ENCODE data around the gene TMEM204. TPM values are rescaled to one million over a fixed set of nuclear protein-coding genes. Genes with fewer than 3 reads are reported as not detected.

TMEM204 gene
- total and polyA plus RNA-seq, 3 experiments from 2014 or later: 27.1 to 68.4 (median 30.9) TPM

DNA sequence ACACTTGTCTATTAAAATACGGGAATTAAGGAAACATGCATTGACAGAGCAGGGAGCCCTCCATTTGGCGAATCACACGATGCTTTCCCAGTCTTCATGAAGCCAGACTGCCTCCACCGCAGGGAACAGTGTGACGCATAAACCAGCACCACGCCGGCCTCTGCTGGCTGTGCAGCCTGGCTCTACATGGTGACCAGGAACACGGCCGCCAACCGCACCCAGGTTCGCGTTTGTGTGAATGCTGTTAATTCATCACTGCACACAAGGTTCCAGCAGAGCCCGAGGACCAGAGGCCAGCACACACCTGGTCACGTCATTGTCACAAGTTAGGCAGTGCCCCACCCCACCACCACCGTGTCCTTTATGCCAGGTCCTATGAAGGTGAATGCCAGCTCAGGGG is 26.7 kb downstream of the TMEM204 start:
- DNase-seq: no peak
- peaks cover 5% of the 10 kb centered on the region for H3K36me3 ChIP-seq (ENCODE audit: insufficient read depth, low read length)
- no peaks in the 10 kb centered on the region for H3K9me3 ChIP-seq (ENCODE audit: low read length)
- Mint-ChIP-seq H3K4me1 (peaks cover 21 to 44% (median 29%) of the 10 kb centered on the region in 3 donors), H3K4me3 (peak overlapping the region in 3 of 7 donors; percentile 40 to 63 (median 58)), H3K27ac (peak overlapping the region in 7 of 8 donors; percentile 30 to 89 (median 77)), H3K9me3 (no peaks in the 10 kb centered on the region), H3K36me3 (peaks cover 0 to 34% (median 5%) of the 10 kb centered on the region in 3 donors), H3K27me3 (no peaks in the 10 kb centered on the region)
- ChIA-PET CTCF (interaction anchor here (1.3 to 2.2 kb wide), 2 partner anchors 18 to 27 kb away, joined by 3 to 5 read pairs; partner anchors contain the start of gene TMEM204), POLR2A (interaction anchor here (1.0 kb wide), 1 partner anchor 15 kb away, joined by 3 read pairs; no protein-coding TSS in a partner anchor)
- H3K4me3 ChIP-seq (ENCODE audit: low read length): no peak overlapping the region
- no peak overlapping the region for H3K27ac ChIP-seq (ENCODE audit: low read depth, low read length)
- H3K4me1 ChIP-seq (ENCODE audit: insufficient read depth, low read length): peaks cover 35% of the 10 kb centered on the region
- H3K27me3 ChIP-seq (ENCODE audit: insufficient read depth, low read length, poor library complexity, severe bottlenecking): no peaks in the 10 kb centered on the region

DNA sequence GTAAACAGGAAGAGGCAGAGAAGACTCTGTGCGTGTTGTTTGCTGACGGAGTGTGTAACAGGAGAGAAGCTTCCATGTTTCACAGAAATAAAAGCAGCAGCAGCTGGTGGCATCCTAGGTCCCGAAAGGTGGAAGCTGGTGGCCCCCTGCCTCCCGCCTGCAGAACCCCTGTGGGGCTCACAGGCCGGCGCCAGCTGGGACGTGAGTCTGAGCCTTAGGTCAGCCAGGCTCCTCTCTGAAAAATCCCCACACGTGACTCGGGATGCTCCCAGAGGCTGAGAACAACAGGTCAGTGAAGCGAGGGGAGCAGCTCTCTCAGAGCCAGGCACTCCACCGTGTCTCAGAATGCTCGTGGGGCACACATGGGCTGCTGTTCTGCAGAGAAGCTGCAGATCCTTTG is 27.4 kb downstream of the TMEM204 start:
- POLR2A ChIA-PET: interaction anchor here (0.7 kb wide), 1 partner anchor 11 kb away, joined by 3 read pairs; no protein-coding TSS in a partner anchor
- Histone ChIP-seq H3K27me3 (ENCODE audit: insufficient read depth, low read length, poor library complexity, severe bottlenecking) (no peaks in the 10 kb centered on the region), H3K9me3 (ENCODE audit: low read length) (no peaks in the 10 kb centered on the region), H3K4me1 (ENCODE audit: insufficient read depth, low read length) (peaks cover 35% of the 10 kb centered on the region), H3K27ac (ENCODE audit: low read depth, low read length) (no peak overlapping the region), H3K4me3 (ENCODE audit: low read length) (no peak overlapping the region), H3K36me3 (ENCODE audit: insufficient read depth, low read length) (no peaks in the 10 kb centered on the region)
- no peaks in the 10 kb centered on the region for H3K9me3 Mint-ChIP-seq
- no peak for DNase-seq
- peaks cover 0 to 27% (median 0%) of the 10 kb centered on the region in 3 donors for H3K36me3 Mint-ChIP-seq
- peaks cover 21 to 44% (median 29%) of the 10 kb centered on the region in 3 donors for H3K4me1 Mint-ChIP-seq
- no peaks in the 10 kb centered on the region for H3K27me3 Mint-ChIP-seq
- H3K27ac Mint-ChIP-seq: peak overlapping the region; percentile 35 to 77 (median 69)
- CTCF ChIA-PET: interaction anchor here (1.2 to 1.3 kb wide), 2 partner anchors 17 to 339 kb away, joined by 3 read pairs; no protein-coding TSS in a partner anchor
- peak overlapping the region in 1 of 7 donors; percentile 6 for H3K4me3 Mint-ChIP-seq

GRCh38 chr16:1561266-1561665 is 27.8 kb downstream of the TMEM204 start:
- H3K27ac ChIP-seq (ENCODE audit: low read depth, low read length): no peak overlapping the region
- POLR2A ChIA-PET: interaction anchor here (0.7 kb wide), 2 partner anchors 11 to 900 kb away, joined by 3 read pairs; no protein-coding TSS in a partner anchor
- H3K4me3 ChIP-seq (ENCODE audit: low read length): no peak overlapping the region
- Mint-ChIP-seq H3K9me3 (no peaks in the 10 kb centered on the region), H3K36me3 (peaks cover 0 to 23% (median 0%) of the 10 kb centered on the region in 3 donors), H3K4me1 (peaks cover 21 to 44% (median 29%) of the 10 kb centered on the region in 3 donors), H3K4me3 (peak overlapping the region in 1 of 7 donors; percentile 6), H3K27ac (peak overlapping the region in 6 of 8 donors; percentile 17 to 72 (median 56)), H3K27me3 (no peaks in the 10 kb centered on the region)
- peaks cover 35% of the 10 kb centered on the region for H3K4me1 ChIP-seq (ENCODE audit: insufficient read depth, low read length)
- no peak for DNase-seq
- CTCF ChIA-PET: interaction anchor here (1.2 to 1.3 kb wide), 2 partner anchors 17 to 338 kb away, joined by 3 read pairs; no protein-coding TSS in a partner anchor
- H3K36me3 ChIP-seq (ENCODE audit: insufficient read depth, low read length): no peaks in the 10 kb centered on the region
- H3K9me3 ChIP-seq (ENCODE audit: low read length): no peaks in the 10 kb centered on the region
- H3K27me3 ChIP-seq (ENCODE audit: insufficient read depth, low read length, poor library complexity, severe bottlenecking): no peaks in the 10 kb centered on the region

DNA sequence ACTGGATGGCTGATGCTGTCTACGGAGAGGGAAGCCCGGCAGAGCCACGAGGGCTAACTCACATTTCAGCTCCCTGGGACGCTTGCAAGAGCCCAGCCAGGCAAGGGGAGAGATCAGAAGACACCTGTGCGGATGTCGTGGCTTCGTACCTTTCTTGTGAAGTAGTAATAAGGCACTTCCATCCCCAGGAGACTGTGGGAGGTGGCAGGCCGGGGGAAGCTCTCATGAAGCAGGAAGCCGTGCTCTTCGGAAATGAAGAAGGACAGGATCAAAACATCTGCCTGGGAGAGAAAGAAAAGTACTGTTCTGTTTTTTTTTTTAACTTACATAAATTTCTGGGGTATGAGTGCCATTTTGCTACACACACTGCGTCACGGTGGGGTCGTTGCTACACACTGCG is 28.4 kb downstream of the TMEM204 start:
- peak overlapping the region in 2 of 8 donors; percentile 63 to 64 for H3K27ac Mint-ChIP-seq

GRCh38 chr16:1563786-1564185 is 30.3 kb downstream of the TMEM204 start:
- H3K4me3 Mint-ChIP-seq: no peak overlapping the region

More for the DNA sequence above, 28.4 kb downstream of the TMEM204 start:
- no peak for DNase-seq
- Mint-ChIP-seq H3K4me3 (peak overlapping the region in 1 of 7 donors; percentile 13), H3K27me3 (no peaks in the 10 kb centered on the region), H3K4me1 (peaks cover 21 to 44% (median 29%) of the 10 kb centered on the region in 3 donors), H3K36me3 (peaks cover 0 to 18% (median 0%) of the 10 kb centered on the region in 3 donors), H3K9me3 (no peaks in the 10 kb centered on the region)
- Histone ChIP-seq H3K27me3 (ENCODE audit: insufficient read depth, low read length, poor library complexity, severe bottlenecking) (no peaks in the 10 kb centered on the region), H3K27ac (ENCODE audit: low read depth, low read length) (no peak overlapping the region), H3K9me3 (ENCODE audit: low read length) (no peaks in the 10 kb centered on the region), H3K4me3 (ENCODE audit: low read length) (no peak overlapping the region), H3K4me1 (ENCODE audit: insufficient read depth, low read length) (peaks cover 35% of the 10 kb centered on the region), H3K36me3 (ENCODE audit: insufficient read depth, low read length) (no peaks in the 10 kb centered on the region)
- ChIA-PET CTCF (interaction anchor here (1.2 kb wide), 1 partner anchor 338 kb away, joined by 3 read pairs; no protein-coding TSS in a partner anchor), POLR2A (interaction anchor here (0.7 kb wide), 1 partner anchor 899 kb away, joined by 3 read pairs; no protein-coding TSS in a partner anchor)

GRCh38 chr16:1564325-1564724 is 30.9 kb downstream of the TMEM204 start:
- no peak overlapping the region for H3K4me3 ChIP-seq (ENCODE audit: low read length)
- H3K27me3 ChIP-seq (ENCODE audit: insufficient read depth, low read length, poor library complexity, severe bottlenecking): no peaks in the 10 kb centered on the region
- H3K9me3 Mint-ChIP-seq: no peaks in the 10 kb centered on the region
- peaks cover 0 to 1% of the 10 kb centered on the region in 2 donors for H3K27me3 Mint-ChIP-seq
- H3K36me3 Mint-ChIP-seq: no peaks in the 10 kb centered on the region
- CTCF ChIA-PET: no interaction called here
- DNase-seq: no peak
- POLR2A ChIA-PET: no interaction called here
- H3K4me1 Mint-ChIP-seq: peaks cover 14 to 29% (median 21%) of the 10 kb centered on the region in 3 donors
- H3K4me1 ChIP-seq (ENCODE audit: insufficient read depth, low read length): peaks cover 29% of the 10 kb centered on the region
- no peaks in the 10 kb centered on the region for H3K9me3 ChIP-seq (ENCODE audit: low read length)
- no peak overlapping the region for H3K27ac Mint-ChIP-seq
- H3K4me3 Mint-ChIP-seq: no peak overlapping the region
- no peak overlapping the region for H3K27ac ChIP-seq (ENCODE audit: low read depth, low read length)
- H3K36me3 ChIP-seq (ENCODE audit: insufficient read depth, low read length): no peaks in the 10 kb centered on the region

More at GRCh38 chr16:1563786-1564185, 30.3 kb downstream of the TMEM204 start:
- no peak for DNase-seq
- Mint-ChIP-seq H3K4me1 (peaks cover 19 to 35% (median 26%) of the 10 kb centered on the region in 3 donors), H3K27ac (no peak overlapping the region), H3K27me3 (peaks cover 0 to 1% of the 10 kb centered on the region in 2 donors), H3K36me3 (peaks cover 0 to 3% (median 0%) of the 10 kb centered on the region in 3 donors), H3K9me3 (no peaks in the 10 kb centered on the region)
- no peaks in the 10 kb centered on the region for H3K27me3 ChIP-seq (ENCODE audit: insufficient read depth, low read length, poor library complexity, severe bottlenecking)
- CTCF ChIA-PET: no interaction called here
- POLR2A ChIA-PET: interaction anchor here (0.7 kb wide), 1 partner anchor 39 kb away, joined by 3 read pairs; no protein-coding TSS in a partner anchor
- peaks cover 34% of the 10 kb centered on the region for H3K4me1 ChIP-seq (ENCODE audit: insufficient read depth, low read length)
- H3K36me3 ChIP-seq (ENCODE audit: insufficient read depth, low read length): no peaks in the 10 kb centered on the region
- no peaks in the 10 kb centered on the region for H3K9me3 ChIP-seq (ENCODE audit: low read length)
- no peak overlapping the region for H3K4me3 ChIP-seq (ENCODE audit: low read length)
- H3K27ac ChIP-seq (ENCODE audit: low read depth, low read length): no peak overlapping the region

- no peaks in the 10 kb centered on the region for H3K27me3 ChIP-seq (ENCODE audit: insufficient read depth, low read length, poor library complexity, severe bottlenecking)
- ChIA-PET POLR2A (no interaction called here), CTCF (no interaction called here)
- Mint-ChIP-seq H3K4me3 (no peak overlapping the region), H3K27ac (peak overlapping the region in 2 of 8 donors; percentile 23 to 93), H3K4me1 (peaks cover 7 to 20% (median 12%) of the 10 kb centered on the region in 3 donors), H3K9me3 (no peaks in the 10 kb centered on the region), H3K36me3 (no peaks in the 10 kb centered on the region), H3K27me3 (peaks cover 0 to 1% of the 10 kb centered on the region in 2 donors)
- H3K36me3 ChIP-seq (ENCODE audit: insufficient read depth, low read length): no peaks in the 10 kb centered on the region
- H3K4me3 ChIP-seq (ENCODE audit: low read length): no peak overlapping the region
- no peak overlapping the region for H3K27ac ChIP-seq (ENCODE audit: low read depth, low read length)
- peaks cover 20% of the 10 kb centered on the region for H3K4me1 ChIP-seq (ENCODE audit: insufficient read depth, low read length)
- H3K9me3 ChIP-seq (ENCODE audit: low read length): no peaks in the 10 kb centered on the region
- DNase-seq: no peak
Measured at GRCh38 chr16:1565083-1565805, 31.8 kb downstream of the TMEM204 start.

DNA sequence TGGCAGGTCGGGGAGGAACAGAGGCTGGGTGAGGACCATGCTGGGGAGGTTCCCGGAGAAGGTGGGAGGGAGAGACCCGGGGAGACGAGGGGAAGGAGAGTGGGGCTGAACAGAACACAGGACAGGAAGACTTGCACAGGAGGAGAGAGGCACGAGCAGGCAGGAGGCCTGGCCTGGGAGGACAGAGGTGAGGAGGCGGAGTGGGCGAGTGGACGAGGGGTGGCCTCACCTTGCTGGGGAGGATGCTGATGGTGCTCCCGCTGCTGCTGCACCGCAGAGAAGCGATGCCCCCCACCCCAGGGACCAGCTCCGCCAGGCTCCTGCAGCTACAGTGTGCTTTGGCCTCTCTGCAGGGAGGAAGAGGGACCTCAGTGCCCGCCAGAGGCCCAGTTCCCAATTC is 34.5 kb downstream of the TMEM204 start:
- no peaks in the 10 kb centered on the region for H3K9me3 ChIP-seq (ENCODE audit: low read length)
- Mint-ChIP-seq H3K27ac (peak overlapping the region in 1 of 8 donors; percentile 40), H3K4me3 (no peak overlapping the region), H3K4me1 (no peaks in the 10 kb centered on the region), H3K27me3 (peaks cover 0 to 1% of the 10 kb centered on the region in 2 donors), H3K9me3 (no peaks in the 10 kb centered on the region), H3K36me3 (no peaks in the 10 kb centered on the region)
- no peaks in the 10 kb centered on the region for H3K4me1 ChIP-seq (ENCODE audit: insufficient read depth, low read length)
- H3K4me3 ChIP-seq (ENCODE audit: low read length): no peak overlapping the region
- no peak for DNase-seq
- no peaks in the 10 kb centered on the region for H3K36me3 ChIP-seq (ENCODE audit: insufficient read depth, low read length)
- no peak overlapping the region for H3K27ac ChIP-seq (ENCODE audit: low read depth, low read length)
- H3K27me3 ChIP-seq (ENCODE audit: insufficient read depth, low read length, poor library complexity, severe bottlenecking): no peaks in the 10 kb centered on the region
- ChIA-PET POLR2A (interaction anchor here (0.6 kb wide), 1 partner anchor 147 kb away, joined by 5 read pairs; no protein-coding TSS in a partner anchor), CTCF (no interaction called here)
